Dermis blood vessel endothelial cell (primary cell): ENCODE data around the gene RICTOR. TPM values are rescaled to one million over a fixed set of nuclear protein-coding genes. Genes with fewer than 3 reads are reported as not detected.
"Not testable (repeated sequence)": the region's sequence is repeated elsewhere in the genome, so short reads cannot be mapped to it uniquely, and the experiment has no call there.

ENCODE experiments used
- DNase-seq: peaks from one replicate; pipeline ENCODE4 v3.0.0; 2010
- total RNA-seq: library from RNA; depleted of rRNA; stranded (reverse); fragments of >200 nt; gene quantifications from 2 replicates; pipeline ENCODE4 v1.2.3, GENCODE V29; 2014

Gene RICTOR
- total RNA-seq, 1 donor from 2014 or later, result 36.2 TPM

GRCh38 chr5:39055027-39055767 is 19.0 kb downstream of the RICTOR start:
- DNase-seq, result no peak

GRCh38 chr5:39053189-39053588 is 21.0 kb downstream of the RICTOR start:
- no peak for DNase-seq

- DNase-seq, result no peak
Measured at GRCh38 chr5:39052141-39052540, 22.1 kb downstream of the RICTOR start.

GRCh38 chr5:39049315-39049714 is 24.9 kb downstream of the RICTOR start:
- DNase-seq, result no peak

GRCh38 chr5:39040875-39041274 is 33.3 kb downstream of the RICTOR start:
- DNase-seq, result peak; percentile 17

GRCh38 chr5:39034493-39034892 is 39.7 kb downstream of the RICTOR start:
- not testable (repeated sequence) for DNase-seq

- no peak for DNase-seq
Measured at GRCh38 chr5:39031041-39031440, 43.2 kb downstream of the RICTOR start.

- no peak for DNase-seq
Measured at GRCh38 chr5:39025456-39025855, 48.7 kb downstream of the RICTOR start.

GRCh38 chr5:39024884-39025283 is 49.3 kb downstream of the RICTOR start:
- DNase-seq, result no peak

GRCh38 chr5:39024005-39024404 is 50.2 kb downstream of the RICTOR start:
- DNase-seq, result no peak

GRCh38 chr5:39023121-39023520 is 51.1 kb downstream of the RICTOR start:
- no peak for DNase-seq

GRCh38 chr5:39022151-39022550 is 52.0 kb downstream of the RICTOR start:
- DNase-seq, result no peak

- DNase-seq, result no peak
Measured at GRCh38 chr5:39021413-39021812, 52.8 kb downstream of the RICTOR start.

GRCh38 chr5:39020458-39020857 is 53.7 kb downstream of the RICTOR start:
- no peak for DNase-seq

- no peak for DNase-seq
Measured at GRCh38 chr5:39019254-39019653, 54.9 kb downstream of the RICTOR start.

GRCh38 chr5:39017504-39017903 is 56.7 kb downstream of the RICTOR start:
- DNase-seq, result no peak

GRCh38 chr5:39016587-39017275 is 57.5 kb downstream of the RICTOR start:
- DNase-seq, result no peak

- no peak for DNase-seq
Measured at GRCh38 chr5:39015743-39016586, 58.2 kb downstream of the RICTOR start.

- DNase-seq, result peak; percentile 13
Measured at GRCh38 chr5:39014561-39014960, 59.6 kb downstream of the RICTOR start.

GRCh38 chr5:39013938-39014337 is 60.3 kb downstream of the RICTOR start:
- DNase-seq, result no peak

GRCh38 chr5:39010958-39011357 is 63.2 kb downstream of the RICTOR start:
- not testable (repeated sequence) for DNase-seq

GRCh38 chr5:39009981-39010380 is 64.2 kb downstream of the RICTOR start:
- DNase-seq, result no peak

GRCh38 chr5:39009280-39009679 is 64.9 kb downstream of the RICTOR start:
- DNase-seq, result no peak
